ENCODE results near the gene ZNF445.
"Not testable (repeated sequence)": the region's sequence is repeated elsewhere in the genome, so short reads cannot be mapped to it uniquely, and the experiment has no call there.

ZNF445 gene

DNA sequence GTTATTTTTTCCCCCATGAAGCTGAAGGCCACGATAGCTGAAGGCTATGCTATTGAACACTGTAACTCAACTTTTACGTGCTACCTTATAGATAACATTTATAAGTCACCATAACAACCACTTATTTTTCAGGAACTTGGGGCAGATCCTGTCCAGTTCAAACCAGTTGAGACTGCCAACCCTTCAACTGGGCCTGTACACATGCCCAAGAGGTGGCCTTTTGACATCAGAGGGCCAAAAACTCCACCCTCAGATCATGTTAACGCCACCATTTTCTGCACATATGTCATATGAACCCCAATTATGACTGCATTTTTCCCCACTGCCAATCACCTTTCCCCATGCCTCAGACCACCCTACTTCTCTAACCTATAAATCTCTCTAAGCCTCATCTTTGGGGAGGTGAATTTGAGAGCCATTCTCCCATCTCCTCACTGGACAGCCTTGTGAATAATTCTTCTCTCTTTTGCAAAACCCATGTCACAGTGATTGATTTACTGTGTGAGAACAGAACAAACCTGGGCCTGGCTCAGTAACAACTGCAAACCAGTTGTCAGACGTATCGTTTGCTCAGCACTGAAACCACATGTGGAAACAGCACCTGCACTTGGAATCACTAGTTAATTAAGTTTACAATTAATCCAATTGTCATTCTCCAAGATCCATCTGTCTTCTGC, 42.5 kb downstream of the ZNF445 start:
- DNase-seq (ENCODE audit: insufficient read length, low spot score) (no peak), FAIRE-seq (no peak)
- TF ChIP-seq POLR2A (IDR thresholded peaks at IDR 0.05; ENCODE audit: low read depth, low read length): no peak

DNA sequence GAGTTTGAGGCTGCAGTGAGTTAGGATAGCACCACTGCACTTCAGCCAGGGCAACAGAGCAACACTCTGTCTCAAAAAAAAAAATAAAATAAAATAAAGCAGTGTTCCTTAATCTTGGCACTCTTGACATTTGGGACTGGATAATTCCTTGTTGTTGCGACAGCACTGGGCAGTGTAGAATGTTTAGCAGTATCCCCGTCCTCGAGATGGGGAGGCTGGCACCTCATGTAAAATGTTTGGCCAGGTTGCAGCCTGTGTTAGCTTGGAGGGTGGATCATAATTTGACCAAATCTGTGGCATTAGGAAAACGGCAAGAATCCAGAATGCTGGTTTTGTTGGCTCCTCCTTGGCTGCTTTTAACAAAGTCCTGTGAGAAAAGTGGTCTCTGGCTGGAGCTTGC, 47.0 kb downstream of the ZNF445 start:
- no peak for TF ChIP-seq POLR2A (IDR thresholded peaks at IDR 0.05; ENCODE audit: low read depth, low read length)
- FAIRE-seq (no peak), DNase-seq (ENCODE audit: insufficient read length, low spot score) (no peak)

DNA sequence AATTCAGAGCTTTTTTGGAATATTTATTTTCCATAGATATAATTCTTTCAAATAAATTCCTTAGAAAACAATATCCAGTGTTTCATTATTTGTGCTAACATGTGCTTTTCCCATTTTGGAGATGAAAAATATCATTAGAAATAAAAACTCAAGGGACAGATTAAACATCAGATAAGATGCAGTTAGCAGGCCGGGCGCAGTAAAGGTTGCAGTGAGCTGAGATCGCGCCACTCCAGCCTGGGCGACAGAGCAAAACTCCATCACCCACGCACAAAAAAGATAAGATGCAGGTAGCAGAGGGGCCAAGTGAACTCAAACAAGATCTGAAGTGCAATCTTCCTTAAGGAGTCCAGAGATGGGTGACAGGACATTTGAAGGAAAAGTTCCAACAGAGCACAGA, 48.0 kb downstream of the ZNF445 start:
- TF ChIP-seq POLR2A (IDR thresholded peaks at IDR 0.05; ENCODE audit: low read depth, low read length): no peak
- no peak for DNase-seq (ENCODE audit: insufficient read length, low spot score)
- FAIRE-seq: no peak

GRCh38 chr3:44428910-44429309, 48.6 kb downstream of the ZNF445 start:
- no peak for TF ChIP-seq POLR2A (IDR thresholded peaks at IDR 0.05; ENCODE audit: low read depth, low read length)
- FAIRE-seq: no peak

GRCh38 chr3:44427683-44428082, 49.8 kb downstream of the ZNF445 start:
- TF ChIP-seq POLR2A (IDR thresholded peaks at IDR 0.05; ENCODE audit: low read depth, low read length): no peak
- FAIRE-seq (no peak), DNase-seq (ENCODE audit: insufficient read length, low spot score) (no peak)

More at GRCh38 chr3:44428910-44429309, 48.6 kb downstream of the ZNF445 start:
- DNase-seq (ENCODE audit: insufficient read length, low spot score): no peak

DNA sequence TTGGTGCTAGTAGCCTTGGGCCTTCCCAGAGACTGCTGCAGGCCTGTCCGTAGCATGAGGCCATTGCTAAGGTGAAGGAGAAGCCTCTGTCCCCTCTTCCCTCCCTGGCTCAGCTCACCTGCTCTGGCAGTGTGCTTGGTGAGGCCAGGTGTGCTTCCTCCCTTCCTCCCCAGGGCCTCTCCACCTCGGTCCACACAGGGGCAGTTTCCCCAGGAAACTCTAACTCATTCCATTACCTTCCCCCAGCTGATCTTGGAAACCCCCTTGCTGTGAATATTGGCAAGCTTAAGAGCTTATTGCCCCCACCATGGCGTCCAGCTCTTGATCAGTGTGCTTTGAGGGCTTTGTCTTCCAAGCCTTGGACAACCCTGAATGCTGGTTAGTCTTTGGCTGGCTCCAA, 52.7 kb downstream of the ZNF445 start:
- DNase-seq (ENCODE audit: insufficient read length, low spot score) (no peak), FAIRE-seq (no peak)
- no peak for TF ChIP-seq POLR2A (IDR thresholded peaks at IDR 0.05; ENCODE audit: low read depth, low read length)

DNA sequence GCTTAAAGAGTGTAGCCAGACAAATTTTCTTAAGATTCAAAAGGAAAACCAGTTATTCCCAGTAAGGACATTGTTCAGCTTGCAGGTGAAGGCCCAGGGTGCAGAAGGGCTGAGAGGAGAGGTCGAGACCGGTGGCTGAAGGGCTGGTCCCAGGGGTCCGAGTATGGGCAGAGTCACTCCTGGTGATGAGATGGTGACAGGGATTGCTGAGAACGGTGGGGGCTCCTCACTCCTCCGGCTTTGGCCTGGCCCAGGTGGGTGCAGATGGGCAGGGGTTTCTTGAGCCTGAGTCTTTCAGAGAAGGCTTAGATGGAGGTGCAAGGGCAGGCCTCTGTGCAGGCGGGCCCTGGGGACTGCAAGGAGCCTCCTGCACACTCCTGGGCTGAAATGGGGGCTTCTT, 56.2 kb downstream of the ZNF445 start:
- FAIRE-seq (no peak), DNase-seq (ENCODE audit: insufficient read length, low spot score) (no peak)
- no peak for TF ChIP-seq POLR2A (IDR thresholded peaks at IDR 0.05; ENCODE audit: low read depth, low read length)

- DNase-seq (ENCODE audit: insufficient read length, low spot score): no peak
Observed at GRCh38 chr3:44420676-44421075, 56.8 kb downstream of the ZNF445 start.

GRCh38 chr3:44419923-44420650, 57.4 kb downstream of the ZNF445 start:
- TF ChIP-seq POLR2A (IDR thresholded peaks at IDR 0.05; ENCODE audit: low read depth, low read length): no peak
- DNase-seq (ENCODE audit: insufficient read length, low spot score): no peak
- no peak for FAIRE-seq

More at GRCh38 chr3:44420676-44421075, 56.8 kb downstream of the ZNF445 start:
- FAIRE-seq: no peak
- no peak for TF ChIP-seq POLR2A (IDR thresholded peaks at IDR 0.05; ENCODE audit: low read depth, low read length)

DNA sequence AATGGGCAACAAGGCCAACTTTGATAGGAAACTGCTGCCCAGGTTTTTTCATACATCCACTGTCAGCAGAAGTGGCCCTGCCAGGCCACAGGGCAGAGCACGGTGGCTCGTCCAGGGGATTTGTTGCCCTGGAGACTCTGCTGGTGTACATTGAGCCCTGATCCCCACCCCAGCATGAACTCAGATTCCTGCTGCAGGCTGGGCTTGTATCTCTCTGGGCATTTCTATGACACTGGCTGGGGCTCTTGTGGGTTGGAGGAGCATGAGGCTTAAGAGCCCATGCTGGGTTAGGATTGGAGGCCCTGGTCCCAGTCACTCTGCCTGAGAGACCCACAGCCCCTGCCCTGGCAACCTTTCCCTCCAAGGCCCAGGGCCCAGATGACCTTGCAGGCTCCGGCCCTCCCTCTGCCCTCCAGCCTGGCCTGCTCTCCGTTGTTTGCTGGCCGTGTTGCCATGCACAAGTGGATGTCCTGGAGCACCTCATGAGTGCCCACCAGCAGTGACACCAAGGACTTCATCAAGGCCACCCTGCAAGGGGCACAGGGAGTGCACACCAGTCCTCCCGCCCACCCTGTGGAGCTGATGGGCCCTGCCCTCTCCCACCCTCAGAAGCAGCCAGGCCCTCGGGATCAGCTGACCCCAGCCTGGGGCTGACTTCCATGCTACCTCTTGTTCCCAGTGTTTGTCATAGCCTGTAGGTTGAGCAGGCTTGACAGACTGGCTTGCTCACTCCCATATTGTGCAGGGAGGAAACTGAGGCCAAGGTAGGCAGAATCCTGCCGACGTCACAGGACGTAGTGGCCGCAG, 58.2 kb downstream of the ZNF445 start:
- TF ChIP-seq POLR2A (IDR thresholded peaks at IDR 0.05; ENCODE audit: low read depth, low read length): no peak
- no peak for FAIRE-seq
- no peak for DNase-seq (ENCODE audit: insufficient read length, low spot score)

DNA sequence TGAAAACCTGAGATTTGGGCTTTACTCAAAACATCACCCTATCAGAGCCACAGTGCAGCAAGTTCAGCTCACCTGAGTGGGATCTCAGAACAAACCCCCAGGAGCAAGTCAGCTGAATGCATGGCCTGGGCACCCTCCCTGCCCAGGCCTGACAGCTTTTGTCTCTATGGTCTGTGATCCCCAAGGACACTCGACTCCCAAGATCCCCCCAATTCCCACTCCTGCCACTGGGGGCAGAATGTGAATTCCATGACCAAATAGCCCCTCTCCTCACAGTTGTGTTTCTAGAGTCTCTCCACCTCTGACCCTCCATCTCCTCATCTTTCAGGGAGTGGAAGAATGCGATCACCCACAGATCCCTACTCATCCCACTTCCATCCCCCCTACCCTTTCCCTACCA, 58.9 kb downstream of the ZNF445 start:
- FAIRE-seq (no peak), DNase-seq (ENCODE audit: insufficient read length, low spot score) (no peak)
- TF ChIP-seq POLR2A (IDR thresholded peaks at IDR 0.05; ENCODE audit: low read depth, low read length): no peak

DNA sequence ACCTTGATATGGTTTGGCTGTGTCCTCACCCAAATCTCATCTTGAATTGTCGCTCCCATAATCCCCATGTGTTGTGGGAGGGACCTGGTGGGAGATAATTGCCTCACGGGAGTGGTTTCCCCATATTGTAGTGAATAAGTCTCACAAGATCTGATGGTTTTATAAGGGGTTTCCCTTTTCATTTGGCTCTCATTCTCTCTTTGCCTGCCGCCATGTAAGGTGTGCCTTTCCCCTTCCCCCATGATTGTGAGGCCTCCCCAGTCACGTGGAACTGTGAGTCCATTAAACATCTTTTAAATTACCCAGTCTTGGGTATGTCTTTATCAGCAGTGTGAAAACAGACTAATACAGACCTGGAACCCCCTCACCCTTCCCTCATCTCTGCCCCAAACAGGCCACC, 59.4 kb downstream of the ZNF445 start:
- FAIRE-seq: not testable (repeated sequence)

DNA sequence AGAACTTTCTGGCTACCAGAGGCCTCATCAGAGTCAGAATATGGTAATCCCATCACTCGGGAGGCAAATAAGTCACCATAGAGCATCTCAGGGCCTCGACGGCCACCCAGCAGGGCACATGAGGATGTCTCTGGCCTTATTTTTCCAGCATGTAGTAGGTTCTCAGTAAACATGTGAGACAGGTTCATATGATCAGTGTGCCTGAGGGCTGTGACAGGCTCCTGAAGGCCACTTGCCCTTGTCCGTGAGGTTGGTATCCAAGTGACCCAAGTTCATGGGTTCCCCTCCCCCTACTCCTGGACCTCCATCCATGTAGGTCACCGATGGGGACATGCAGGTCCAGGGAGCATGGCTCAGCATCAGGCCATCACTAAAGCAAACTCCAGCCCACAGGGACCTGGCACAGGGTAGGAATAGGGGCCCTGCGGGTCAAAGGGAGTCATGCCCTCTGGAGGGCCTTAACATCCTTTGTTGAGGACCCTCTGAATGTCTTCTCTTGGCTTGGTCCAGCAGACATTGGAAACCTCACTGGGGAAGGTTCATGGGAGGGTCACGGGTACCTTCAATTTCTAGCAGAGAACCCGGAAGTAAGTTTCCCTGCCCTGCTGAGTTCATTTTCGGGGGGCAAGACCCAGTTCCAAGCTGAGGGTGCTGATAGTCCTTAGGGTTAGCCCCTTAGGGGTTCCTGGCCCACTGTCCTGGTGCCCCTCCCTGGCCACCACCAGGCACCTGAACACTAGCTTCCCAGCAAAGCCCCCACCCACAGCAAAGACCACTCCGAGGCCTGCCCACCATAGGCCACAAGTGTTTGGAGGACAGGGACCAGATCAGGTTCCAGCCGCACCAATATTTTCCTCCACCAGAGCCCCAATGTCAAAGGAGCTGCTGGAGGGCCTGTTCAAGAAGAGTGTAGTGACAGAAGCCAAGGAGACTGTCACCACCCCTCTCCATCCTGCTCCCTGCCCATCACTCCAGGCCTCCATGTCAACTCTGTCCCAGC, 61.1 kb downstream of the ZNF445 start:
- no peak for TF ChIP-seq POLR2A (IDR thresholded peaks at IDR 0.05; ENCODE audit: low read depth, low read length)
- FAIRE-seq (no peak), DNase-seq (ENCODE audit: insufficient read length, low spot score) (no peak)

More for the DNA sequence above, 59.4 kb downstream of the ZNF445 start:
- not testable (repeated sequence) for DNase-seq (ENCODE audit: insufficient read length, low spot score)

Measured in H54 (cell line).